PFSK-1 (cell line): ENCODE results near the gene TASL.

Source experiments
- FOXP2 ChIP-seq: optimal IDR thresholded peaks from 2 replicates; pipeline ENCODE3; 2011; ENCODE audit warnings: borderline replicate concordance, control low read depth, inconsistent platforms; ENCODE audit not compliant: insufficient read depth; ENCODE audit errors: extremely low read length, extremely low read depth
- POLR2AphosphoS5 ChIP-seq: IDR thresholded peaks from 2 replicates; pipeline ENCODE4 v1.6.1; 2012; ENCODE audit warnings: low read depth, mild to moderate bottlenecking, control low read depth, low read length, moderate library complexity
- REST ChIP-seq, 2 experiments: IDR thresholded peaks; 2 replicates each; pipeline versions ENCODE4 v1.6.1 to v1.8.0; 2011 to 2012; ENCODE audit warnings: low read depth in 2 of 2, low read length in 2 of 2, control low read depth in 1 of 2, inconsistent platforms in 1 of 2, mild to moderate bottlenecking in 1 of 2, moderate library complexity in 1 of 2; ENCODE audit not compliant: insufficient read depth in 1 of 2
- SIN3A ChIP-seq: IDR thresholded peaks from 2 replicates; pipeline ENCODE4 v1.6.1; 2012; ENCODE audit warnings: mild to moderate bottlenecking, low read length, moderate library complexity, borderline replicate concordance; ENCODE audit not compliant: insufficient read depth
- TAF1 ChIP-seq: IDR thresholded peaks from 2 replicates; pipeline ENCODE4 v1.6.1; 2012; ENCODE audit warnings: low read length, control low read depth, borderline replicate concordance; ENCODE audit not compliant: insufficient read depth

The TASL gene

GRCh38 chrX:30576881-30577280 lies 685 bp downstream of the TASL start:
- TF ChIP-seq TAF1 = no peak
- no peak for TF ChIP-seq SIN3A
- TF ChIP-seq FOXP2 = no peak
- TF ChIP-seq REST (IDR thresholded peaks at IDR 0.05; ENCODE audit: insufficient read depth in 1 of 2, low read depth in 2 of 2, low read length in 2 of 2) = no peak
- TF ChIP-seq POLR2AphosphoS5 = no peak

GRCh38 chrX:30573125-30573524 lies 4.4 kb downstream of the TASL start:
- no peak for TF ChIP-seq POLR2AphosphoS5
- TF ChIP-seq FOXP2 = no peak
- no peak for TF ChIP-seq TAF1
- no peak for TF ChIP-seq REST (IDR thresholded peaks at IDR 0.05; ENCODE audit: insufficient read depth in 1 of 2, low read depth in 2 of 2, low read length in 2 of 2)
- TF ChIP-seq SIN3A = no peak

- TF ChIP-seq TAF1 (no peak), FOXP2 (no peak), SIN3A (no peak), POLR2AphosphoS5 (no peak), REST (IDR thresholded peaks at IDR 0.05; ENCODE audit: insufficient read depth in 1 of 2, low read depth in 2 of 2, low read length in 2 of 2) (no peak)
Measured at GRCh38 chrX:30572678-30573077, 4.9 kb downstream of the TASL start.

- no peak for TF ChIP-seq REST (IDR thresholded peaks at IDR 0.05; ENCODE audit: insufficient read depth in 1 of 2, low read depth in 2 of 2, low read length in 2 of 2)
- no peak for TF ChIP-seq TAF1
- TF ChIP-seq SIN3A = no peak
- no peak for TF ChIP-seq FOXP2
- no peak for TF ChIP-seq POLR2AphosphoS5
Measured at GRCh38 chrX:30572004-30572403, 5.6 kb downstream of the TASL start.

- no peak for TF ChIP-seq REST (IDR thresholded peaks at IDR 0.05; ENCODE audit: insufficient read depth in 1 of 2, low read depth in 2 of 2, low read length in 2 of 2)
- no peak for TF ChIP-seq SIN3A
- no peak for TF ChIP-seq TAF1
- TF ChIP-seq FOXP2 = no peak
- no peak for TF ChIP-seq POLR2AphosphoS5
Measured at GRCh38 chrX:30570505-30570904, 7.1 kb downstream of the TASL start.
